K562 (cell line): ENCODE data around the gene INPP4B. TPM values are rescaled to one million over a fixed set of nuclear protein-coding genes. Genes with fewer than 3 reads are reported as not detected.

Source experiments
- ATAC-seq: fragments of 200-7000 bp; cut with Tn5 transposase; 3 replicates; pipeline ENCODE4 v1.9.1; 2020; ENCODE audit warnings: moderate library complexity
- BruUV-seq: library from RNA; stranded (reverse); fragments of 400-500 nt; replicated peaks from 2 replicates; lab custom pipeline; 2021; lab: Mats Ljungman, UMichigan
- CTCF ChIA-PET: fragments of 300-600 bp; formaldehyde crosslinking; extraction: SDS; loops from one replicate; lab custom pipeline; 2021; ENCODE audit warnings: low intra/inter-chr PET ratio; lab: Yijun Ruan, JAX
- POLR2A ChIA-PET: fragments of 300-600, 350-650 bp; sonication (Branson Sonifier 250); formaldehyde crosslinking; extraction: SDS; loops from one replicate; lab custom pipeline; 2021; ENCODE audit warnings: antibody characterized with exemption, inconsistent platforms; lab: Yijun Ruan, JAX
- DNase-seq, 4 experiments: peaks; one replicate each; pipeline versions ENCODE4 v3.0.0 to v3.0.0-alpha.2; 2011 to 2018; ENCODE audit warnings: low spot score in 3 of 4, mixed read lengths in 3 of 4; ENCODE audit errors: extremely low read depth in 1 of 4
- FAIRE-seq: peaks from 2 replicates; lab custom pipeline; 2011; peaks lifted over from hg19 to GRCh38; lab: Jason Lieb, UNC
- H2AFZ ChIP-seq: 2 replicates; pipeline ENCODE4 v1.6.0; 2011; ENCODE audit warnings: low read depth, low read length, control low read depth, inconsistent platforms
- H3K27ac ChIP-seq: fragments of 200-600 bp; 3 replicates; pipeline ENCODE4 v1.8.0; 2011; ENCODE audit warnings: low read depth, mild to moderate bottlenecking, control low read depth, inconsistent platforms, low read length, moderate library complexity, mixed read lengths; ENCODE audit errors: extremely low read depth
- H3K27me3 ChIP-seq, 2 experiments: fragments of 300-600 bp in 1 of 2; 2 replicates in 1 of 2; 3 replicates in 1 of 2; pipeline versions ENCODE4 v1.6.0 to v1.8.0; 2011; ENCODE audit warnings: inconsistent platforms in 2 of 2, low read length in 2 of 2, mild to moderate bottlenecking in 1 of 2, mixed read lengths in 1 of 2, moderate library complexity in 1 of 2; ENCODE audit not compliant: control insufficient read depth in 2 of 2, insufficient read depth in 2 of 2
- H3K36me3 ChIP-seq: fragments of 300-600 bp; 3 replicates; pipeline ENCODE4 v1.8.0; 2011; ENCODE audit warnings: mild to moderate bottlenecking, low read length, inconsistent platforms; ENCODE audit not compliant: control insufficient read depth, insufficient read depth
- H3K4me1 ChIP-seq, 2 experiments: fragments of 200-600 bp in 1 of 2; replicated peaks in 1 of 2; 2 replicates in 1 of 2; 3 replicates in 1 of 2; pipeline versions ENCODE4 v1.5.1 to v1.8.0; 2011; ENCODE audit warnings: inconsistent platforms in 2 of 2, low read length in 2 of 2, mild to moderate bottlenecking in 1 of 2, mixed read lengths in 1 of 2, moderate library complexity in 1 of 2; ENCODE audit not compliant: control insufficient read depth in 2 of 2, insufficient read depth in 2 of 2
- H3K4me2 ChIP-seq: 2 replicates; pipeline ENCODE4 v1.6.1; 2011; ENCODE audit warnings: low read length, control low read depth, inconsistent platforms, mixed read lengths; ENCODE audit not compliant: insufficient read depth
- H3K4me3 ChIP-seq: fragments of 200-600 bp; sonication (generic), shearing (Covaris generic); 2 replicates; pipeline ENCODE4 v1.5.1; 2016; ENCODE audit warnings: control low read depth, inconsistent platforms
- H3K79me2 ChIP-seq: fragments of 200-600 bp; 3 replicates; pipeline ENCODE4 v1.8.0; 2011; ENCODE audit warnings: low read length, inconsistent platforms; ENCODE audit not compliant: control insufficient read depth, insufficient read depth
- H3K9ac ChIP-seq, 2 experiments: 2 replicates each; pipeline versions ENCODE4 v1.6.0 to v1.6.1; 2011; ENCODE audit warnings: low read depth in 2 of 2, low read length in 2 of 2, control low read depth in 1 of 2, inconsistent platforms in 1 of 2, mild to moderate bottlenecking in 1 of 2, mixed read lengths in 1 of 2; ENCODE audit not compliant: insufficient read depth in 1 of 2
- H3K9me1 ChIP-seq: one replicate; pipeline ENCODE4 v1.6.0; 2011; ENCODE audit warnings: inconsistent platforms, mild to moderate bottlenecking, low read length, moderate library complexity; ENCODE audit not compliant: control insufficient read depth, insufficient read depth
- H3K9me3 ChIP-seq: replicated peaks from 2 replicates; pipeline ENCODE4 v1.5.1; 2011; ENCODE audit warnings: low read depth, low read length, inconsistent platforms; ENCODE audit not compliant: control insufficient read depth, insufficient read depth
- H4K20me1 ChIP-seq: replicated peaks from 2 replicates; pipeline ENCODE4 v1.6.1; 2011; ENCODE audit warnings: low read length, inconsistent platforms, mixed read lengths; ENCODE audit not compliant: control insufficient read depth, insufficient read depth
- CHD4 ChIP-seq: fragments of 200-600 bp; sonication (generic); IDR thresholded peaks from 3 replicates; pipeline ENCODE4 v1.6.1; 2012; ENCODE audit warnings: low read depth, mild to moderate bottlenecking, mixed read lengths, low read length, inconsistent platforms; ENCODE audit not compliant: insufficient read depth, insufficient replicate concordance, poor library complexity, severe bottlenecking
- FOXK1 ChIP-seq: sonication (generic); formaldehyde crosslinking; IDR thresholded peaks from 2 replicates; pipeline ENCODE4 v1.8.0; 2022; ENCODE audit warnings: missing genetic modification reagents, mild to moderate bottlenecking, borderline replicate concordance
- GABPB2 ChIP-seq: fragments of 250-450 bp; sonication (Bioruptor Pico); conservative IDR thresholded peaks from 2 replicates; pipeline ENCODE4 v1.5.1; 2021; ENCODE audit warnings: mild to moderate bottlenecking
- MAZ ChIP-seq, 2 experiments: fragments of 450-650 bp in 1 of 2; sonication (generic) in 1 of 2; formaldehyde crosslinking; IDR thresholded peaks in 1 of 2; conservative IDR thresholded peaks in 1 of 2; 2 replicates each; pipeline versions ENCODE4 v1.4.0 to v1.5.0; 2020; ENCODE audit warnings: mild to moderate bottlenecking in 1 of 2, missing genetic modification reagents in 1 of 2
- MCM3 ChIP-seq: fragments of 450-650 bp; IDR thresholded peaks from 2 replicates; pipeline ENCODE4 v1.6.1; 2016
- PML ChIP-seq: IDR thresholded peaks from 2 replicates; pipeline ENCODE4 v1.6.1; 2012; ENCODE audit warnings: low read length, inconsistent platforms
- RAD51 ChIP-seq: fragments of 450-650 bp; IDR thresholded peaks from 2 replicates; pipeline ENCODE4 v1.7.1; 2016; ENCODE audit warnings: low read depth, mild to moderate bottlenecking, borderline replicate concordance
- SIN3B ChIP-seq: fragments of 450-650 bp; IDR thresholded peaks from 2 replicates; pipeline ENCODE4 v1.6.1; 2017; ENCODE audit warnings: low read depth, mild to moderate bottlenecking, moderate library complexity
- ZNF217 ChIP-seq: sonication (generic); formaldehyde crosslinking; IDR thresholded peaks from 2 replicates; pipeline ENCODE4 v1.8.0; 2022; ENCODE audit warnings: mild to moderate bottlenecking, missing genetic modification reagents
- WGBS: fragments of 100-300 bp; shearing (Covaris generic); methylation state at CpG from one replicate; pipeline ENCODE4 v1.1.6; 2016; ENCODE audit warnings: low coverage, mixed read lengths; ENCODE audit not compliant: insufficient coverage; ENCODE audit errors: missing lambda C conversion rate; 5-methylcytosine and 5-hydroxymethylcytosine counted together
- in situ Hi-C: fragments of 300-500 bp; cut with MboI; formaldehyde crosslinking; loops from 4 replicates; pipeline ENCODE4 v1.15.0; 2018; ENCODE audit warnings: inconsistent platforms, mixed read lengths
- intact Hi-C: fragments of 100-400 bp; cut with micrococcal nuclease; formaldehyde crosslinking; loops from 2 replicates; pipeline ENCODE4 v1.14.2; 2022
- polyA plus RNA-seq, 8 experiments: library from polyadenylated mRNA; depleted of rRNA in 4 of 8; stranded (reverse) in 5 of 8; unstranded in 3 of 8; fragments of >200 nt; fragmentation: Nextera tagmentation in 2 of 8; fragmentation: Illumina TruSeq in 1 of 8; extraction: Ambion mirVana in 2 of 8; extraction: Trizol in 1 of 8; gene quantifications; 2 replicates each; pipeline versions ENCODE4 v1.2.1 to v1.2.3, GENCODE V29; 2011 to 2014; ENCODE audit warnings: inconsistent platforms in 1 of 8, missing spikeins in 1 of 8
- total RNA-seq, 7 experiments: library from RNA; depleted of rRNA in 6 of 7; stranded (reverse); fragments of >200 nt in 6 of 7; fragmentation: Illumina TruSeq in 2 of 7; extraction: Trizol in 2 of 7; gene quantifications; 2 replicates each; pipeline versions ENCODE4 v1.2.1 to v1.2.3, GENCODE V29; 2011 to 2021; ENCODE audit warnings: low replicate concordance in 1 of 7
- TF ChIP-seq, protein P1 (sequence below), 2 experiments: fragments of 450-650 bp in 1 of 2; IDR thresholded peaks; 2 replicates each; pipeline ENCODE4 v1.6.1; 2011 to 2017; ENCODE audit warnings: low read depth in 2 of 2, antibody characterized with exemption in 1 of 2, borderline replicate concordance in 1 of 2, low read length in 1 of 2, mild to moderate bottlenecking in 1 of 2, mixed read lengths in 1 of 2; ENCODE audit not compliant: control insufficient read depth in 1 of 2
- TF ChIP-seq, protein P2 (sequence below): fragments of 250-450 bp; sonication (Bioruptor Pico); IDR thresholded peaks from 2 replicates; pipeline ENCODE4 v1.8.0; 2022; ENCODE audit warnings: moderate library complexity, mild to moderate bottlenecking, inconsistent platforms
- TF ChIP-seq, protein P3 (sequence below): fragments of 450-650 bp; IDR thresholded peaks from 2 replicates; pipeline ENCODE4 v1.6.1; 2017; ENCODE audit warnings: antibody characterized with exemption
- TF ChIP-seq, protein P4 (sequence below): fragments of 250-450 bp; sonication (Bioruptor Pico); IDR thresholded peaks from 2 replicates; pipeline ENCODE4 v1.8.0; 2022; ENCODE audit warnings: inconsistent platforms, mild to moderate bottlenecking, moderate library complexity, borderline replicate concordance

The INPP4B gene
- total and polyA plus RNA-seq, 9 of the 15 experiments (the other 6 are each of a cell fraction or from before 2014, with no cell fraction given): 0.04 to 0.11 TPM; not detected in 7

DNA sequence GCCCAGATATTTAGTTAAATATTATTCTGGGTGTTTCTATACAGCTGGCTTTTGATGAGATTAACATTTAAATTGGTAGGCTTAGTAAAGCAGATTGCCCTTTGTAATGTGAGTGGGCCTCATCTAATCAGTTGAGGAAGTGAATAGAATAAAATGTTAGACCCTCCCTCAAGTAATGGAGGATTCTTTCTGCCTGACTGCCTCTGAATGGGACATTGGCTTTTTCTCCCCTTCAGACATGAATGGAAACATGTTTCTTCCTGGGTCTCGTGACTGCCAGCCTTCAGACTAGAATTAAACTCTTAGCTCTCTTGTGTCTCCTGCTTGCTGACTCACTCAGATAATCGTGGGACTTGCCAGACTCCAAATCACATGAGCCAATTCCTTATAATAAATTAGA lies 266.7 kb downstream of the INPP4B start (continued):
- TF ChIP-seq, protein P1, sequence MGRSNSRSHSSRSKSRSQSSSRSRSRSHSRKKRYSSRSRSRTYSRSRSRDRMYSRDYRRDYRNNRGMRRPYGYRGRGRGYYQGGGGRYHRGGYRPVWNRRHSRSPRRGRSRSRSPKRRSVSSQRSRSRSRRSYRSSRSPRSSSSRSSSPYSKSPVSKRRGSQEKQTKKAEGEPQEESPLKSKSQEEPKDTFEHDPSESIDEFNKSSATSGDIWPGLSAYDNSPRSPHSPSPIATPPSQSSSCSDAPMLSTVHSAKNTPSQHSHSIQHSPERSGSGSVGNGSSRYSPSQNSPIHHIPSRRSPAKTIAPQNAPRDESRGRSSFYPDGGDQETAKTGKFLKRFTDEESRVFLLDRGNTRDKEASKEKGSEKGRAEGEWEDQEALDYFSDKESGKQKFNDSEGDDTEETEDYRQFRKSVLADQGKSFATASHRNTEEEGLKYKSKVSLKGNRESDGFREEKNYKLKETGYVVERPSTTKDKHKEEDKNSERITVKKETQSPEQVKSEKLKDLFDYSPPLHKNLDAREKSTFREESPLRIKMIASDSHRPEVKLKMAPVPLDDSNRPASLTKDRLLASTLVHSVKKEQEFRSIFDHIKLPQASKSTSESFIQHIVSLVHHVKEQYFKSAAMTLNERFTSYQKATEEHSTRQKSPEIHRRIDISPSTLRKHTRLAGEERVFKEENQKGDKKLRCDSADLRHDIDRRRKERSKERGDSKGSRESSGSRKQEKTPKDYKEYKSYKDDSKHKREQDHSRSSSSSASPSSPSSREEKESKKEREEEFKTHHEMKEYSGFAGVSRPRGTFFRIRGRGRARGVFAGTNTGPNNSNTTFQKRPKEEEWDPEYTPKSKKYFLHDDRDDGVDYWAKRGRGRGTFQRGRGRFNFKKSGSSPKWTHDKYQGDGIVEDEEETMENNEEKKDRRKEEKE (IDR thresholded peaks at IDR 0.05; ENCODE audit: borderline replicate concordance in 1 of 2, control insufficient read depth in 1 of 2, low read depth in 2 of 2, low read length in 1 of 2): no peak
- TF ChIP-seq SIN3B (no peak), GABPB2 (CRISPR knock-in tag) (no peak)

DNA sequence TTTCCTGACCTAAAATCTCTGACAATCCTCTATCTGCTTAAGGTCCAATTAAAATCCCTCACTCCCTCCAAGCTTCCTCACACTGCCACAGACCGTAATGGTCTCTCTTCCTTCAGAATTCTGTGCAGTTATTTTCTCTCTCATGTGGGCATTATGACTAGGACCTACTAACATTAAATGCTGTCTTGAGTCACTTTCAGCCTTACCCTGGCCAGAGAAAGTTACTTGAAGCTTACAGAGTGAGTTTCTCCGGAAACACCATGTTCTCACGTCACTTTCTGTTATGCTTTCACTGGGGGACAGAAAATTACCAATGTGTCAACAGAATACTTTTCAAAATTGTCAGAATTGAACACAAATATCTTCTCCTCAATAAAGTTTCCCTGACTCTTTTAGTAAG lies 271.8 kb downstream of the INPP4B start:
- no peak for ATAC-seq
- ChIA-PET CTCF (no interaction called here), POLR2A (no interaction called here)
- Histone ChIP-seq H3K27me3 (no peaks in the 10 kb centered on the region), H3K79me2 (no peaks in the 10 kb centered on the region), H3K9me3 (no peaks in the 10 kb centered on the region), H3K4me3 (no peak overlapping the region), H2AFZ (no peak overlapping the region), H3K4me2 (no peak overlapping the region), H3K27ac (no peak overlapping the region), H3K4me1 (no peaks in the 10 kb centered on the region), H3K9me1 (no peaks in the 10 kb centered on the region), H3K36me3 (no peaks in the 10 kb centered on the region), H4K20me1 (no peaks in the 10 kb centered on the region), H3K9ac (no peak overlapping the region)
- no peak for FAIRE-seq
- in situ Hi-C loops: no loop called here
- no peak for DNase-seq
- WGBS: 0% methylated on average over 3 of the region's 3 CpGs
- BruUV-seq: no TSS peak
- intact Hi-C loops: no loop called here
- TF ChIP-seq PML: no peak
- TF ChIP-seq CHD4: no peak
- TF ChIP-seq MAZ (CRISPR knock-in tag; conservative IDR thresholded peaks at IDR 0.05 in 1 of 2, IDR thresholded peaks at IDR 0.05 in 1 of 2): no peak
- TF ChIP-seq, protein P2, sequence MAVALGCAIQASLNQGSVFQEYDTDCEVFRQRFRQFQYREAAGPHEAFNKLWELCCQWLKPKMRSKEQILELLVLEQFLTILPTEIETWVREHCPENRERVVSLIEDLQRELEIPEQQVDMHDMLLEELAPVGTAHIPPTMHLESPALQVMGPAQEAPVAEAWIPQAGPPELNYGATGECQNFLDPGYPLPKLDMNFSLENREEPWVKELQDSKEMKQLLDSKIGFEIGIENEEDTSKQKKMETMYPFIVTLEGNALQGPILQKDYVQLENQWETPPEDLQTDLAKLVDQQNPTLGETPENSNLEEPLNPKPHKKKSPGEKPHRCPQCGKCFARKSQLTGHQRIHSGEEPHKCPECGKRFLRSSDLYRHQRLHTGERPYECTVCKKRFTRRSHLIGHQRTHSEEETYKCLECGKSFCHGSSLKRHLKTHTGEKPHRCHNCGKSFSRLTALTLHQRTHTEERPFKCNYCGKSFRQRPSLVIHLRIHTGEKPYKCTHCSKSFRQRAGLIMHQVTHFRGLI (CRISPR knock-in tag): no peak
- TF ChIP-seq MCM3: no peak
- no peak for TF ChIP-seq FOXK1
- TF ChIP-seq RAD51: no peak
- no peak for TF ChIP-seq ZNF217 (CRISPR knock-in tag)
- TF ChIP-seq, protein P3, sequence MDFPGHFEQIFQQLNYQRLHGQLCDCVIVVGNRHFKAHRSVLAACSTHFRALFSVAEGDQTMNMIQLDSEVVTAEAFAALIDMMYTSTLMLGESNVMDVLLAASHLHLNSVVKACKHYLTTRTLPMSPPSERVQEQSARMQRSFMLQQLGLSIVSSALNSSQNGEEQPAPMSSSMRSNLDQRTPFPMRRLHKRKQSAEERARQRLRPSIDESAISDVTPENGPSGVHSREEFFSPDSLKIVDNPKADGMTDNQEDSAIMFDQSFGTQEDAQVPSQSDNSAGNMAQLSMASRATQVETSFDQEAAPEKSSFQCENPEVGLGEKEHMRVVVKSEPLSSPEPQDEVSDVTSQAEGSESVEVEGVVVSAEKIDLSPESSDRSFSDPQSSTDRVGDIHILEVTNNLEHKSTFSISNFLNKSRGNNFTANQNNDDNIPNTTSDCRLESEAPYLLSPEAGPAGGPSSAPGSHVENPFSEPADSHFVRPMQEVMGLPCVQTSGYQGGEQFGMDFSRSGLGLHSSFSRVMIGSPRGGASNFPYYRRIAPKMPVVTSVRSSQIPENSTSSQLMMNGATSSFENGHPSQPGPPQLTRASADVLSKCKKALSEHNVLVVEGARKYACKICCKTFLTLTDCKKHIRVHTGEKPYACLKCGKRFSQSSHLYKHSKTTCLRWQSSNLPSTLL: no peak
- TF ChIP-seq, protein P4, sequence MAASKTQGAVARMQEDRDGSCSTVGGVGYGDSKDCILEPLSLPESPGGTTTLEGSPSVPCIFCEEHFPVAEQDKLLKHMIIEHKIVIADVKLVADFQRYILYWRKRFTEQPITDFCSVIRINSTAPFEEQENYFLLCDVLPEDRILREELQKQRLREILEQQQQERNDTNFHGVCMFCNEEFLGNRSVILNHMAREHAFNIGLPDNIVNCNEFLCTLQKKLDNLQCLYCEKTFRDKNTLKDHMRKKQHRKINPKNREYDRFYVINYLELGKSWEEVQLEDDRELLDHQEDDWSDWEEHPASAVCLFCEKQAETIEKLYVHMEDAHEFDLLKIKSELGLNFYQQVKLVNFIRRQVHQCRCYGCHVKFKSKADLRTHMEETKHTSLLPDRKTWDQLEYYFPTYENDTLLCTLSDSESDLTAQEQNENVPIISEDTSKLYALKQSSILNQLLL (CRISPR knock-in tag): no peak
